ENCODE results near the gene GMDS. TPM values are rescaled to one million over a fixed set of nuclear protein-coding genes. Genes with fewer than 3 reads are reported as not detected.

GMDS gene
- total RNA-seq, 1 experiment from 2014 or later: 27.6 TPM

DNA sequence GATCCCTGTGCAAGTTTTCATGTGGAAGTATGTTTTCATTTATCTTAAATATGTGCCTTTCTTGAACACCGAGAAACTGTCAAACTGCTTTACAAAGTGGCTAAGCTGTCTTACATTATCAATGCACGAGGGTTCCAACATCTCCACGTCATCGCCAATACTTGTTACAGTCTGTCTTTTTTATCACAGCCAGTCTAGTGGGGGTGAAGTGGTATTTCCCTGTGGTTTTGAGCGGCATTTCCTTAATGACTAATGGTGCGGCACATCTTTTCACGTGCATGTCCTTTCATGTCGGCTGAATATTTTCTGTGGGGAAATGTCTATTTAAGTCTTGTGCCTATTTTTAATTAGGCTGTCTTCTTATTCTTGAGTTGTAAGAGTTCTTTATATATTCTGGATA, 355.3 kb downstream of the GMDS start:
- Mint-ChIP-seq H3K27ac (no peak overlapping the region), H3K4me3 (no peak overlapping the region), H3K4me1 (peaks cover 6 to 14% of the 10 kb centered on the region in 2 experiments), H3K27me3 (ENCODE audit: low read depth) (no peaks in the 10 kb centered on the region), H3K36me3 (ENCODE audit: insufficient read depth in 1 of 3, low read depth in 3 of 3) (no peaks in the 10 kb centered on the region), H3K9me3 (no peaks in the 10 kb centered on the region)
- Histone ChIP-seq H2BK15ac (ENCODE audit: low read depth, low read length) (no peak overlapping the region), H3K27ac (ENCODE audit: insufficient read length, low read depth, low read length) (no peak overlapping the region), H4K8ac (replicated peaks; ENCODE audit: insufficient read length, low read depth, low read length) (no peak overlapping the region), H2BK5ac (ENCODE audit: insufficient read length, low read length) (no peak overlapping the region), H3K79me1 (ENCODE audit: insufficient read depth, low read depth, low read length, poor library complexity, severe bottlenecking) (no peaks in the 10 kb centered on the region), H3K9me3 (ENCODE audit: control insufficient read depth, low read depth, low read length) (no peaks in the 10 kb centered on the region), H3K14ac (ENCODE audit: insufficient read depth, low read length) (no peak overlapping the region), H4K91ac (ENCODE audit: insufficient read length, low read depth, low read length) (no peak overlapping the region), H3K4me1 (ENCODE audit: insufficient read depth, low read length) (no peaks in the 10 kb centered on the region), H3T11ph (ENCODE audit: low read length) (no peak overlapping the region), H3K18ac (ENCODE audit: insufficient read length, low read depth, low read length) (no peak overlapping the region), H3K56ac (ENCODE audit: insufficient read length, low read depth, low read length) (no peak overlapping the region), H3K23me2 (ENCODE audit: insufficient read length, low read depth, low read length, poor library complexity, severe bottlenecking) (no peaks in the 10 kb centered on the region), H3K9ac (ENCODE audit: extremely low read depth, insufficient read length, low read length) (no peak overlapping the region), H2AFZ (ENCODE audit: low read length) (no peak overlapping the region), H3K23ac (ENCODE audit: insufficient read length, low read depth, low read length) (no peak overlapping the region), H3K4me2 (ENCODE audit: insufficient read depth, insufficient read length, low read length) (no peak overlapping the region), H2BK20ac (ENCODE audit: low read depth, low read length, poor library complexity, severe bottlenecking) (no peak overlapping the region), H4K20me1 (ENCODE audit: control insufficient read depth, insufficient read depth, insufficient read length) (no peaks in the 10 kb centered on the region), H4K5ac (ENCODE audit: insufficient read length, low read depth, low read length) (no peak overlapping the region), H2AK5ac (ENCODE audit: insufficient read length, low read length) (no peak overlapping the region), H2BK120ac (ENCODE audit: low read depth, low read length, poor library complexity, severe bottlenecking) (no peak overlapping the region), H3K79me2 (ENCODE audit: insufficient read depth, low read length) (no peaks in the 10 kb centered on the region), H3K4ac (ENCODE audit: low read depth, low read length) (no peak overlapping the region), H2BK12ac (ENCODE audit: insufficient read length, low read depth, low read length) (no peak overlapping the region), H3K27me3 (ENCODE audit: insufficient read depth, low read length) (no peaks in the 10 kb centered on the region)
- no peak for DNase-seq
- no CpG with 5 or more reads among the region's 8 CpGs for WGBS (ENCODE audit: extremely low coverage, insufficient read length, low lambda C conversion rate)
- TF ChIP-seq, protein P1, sequence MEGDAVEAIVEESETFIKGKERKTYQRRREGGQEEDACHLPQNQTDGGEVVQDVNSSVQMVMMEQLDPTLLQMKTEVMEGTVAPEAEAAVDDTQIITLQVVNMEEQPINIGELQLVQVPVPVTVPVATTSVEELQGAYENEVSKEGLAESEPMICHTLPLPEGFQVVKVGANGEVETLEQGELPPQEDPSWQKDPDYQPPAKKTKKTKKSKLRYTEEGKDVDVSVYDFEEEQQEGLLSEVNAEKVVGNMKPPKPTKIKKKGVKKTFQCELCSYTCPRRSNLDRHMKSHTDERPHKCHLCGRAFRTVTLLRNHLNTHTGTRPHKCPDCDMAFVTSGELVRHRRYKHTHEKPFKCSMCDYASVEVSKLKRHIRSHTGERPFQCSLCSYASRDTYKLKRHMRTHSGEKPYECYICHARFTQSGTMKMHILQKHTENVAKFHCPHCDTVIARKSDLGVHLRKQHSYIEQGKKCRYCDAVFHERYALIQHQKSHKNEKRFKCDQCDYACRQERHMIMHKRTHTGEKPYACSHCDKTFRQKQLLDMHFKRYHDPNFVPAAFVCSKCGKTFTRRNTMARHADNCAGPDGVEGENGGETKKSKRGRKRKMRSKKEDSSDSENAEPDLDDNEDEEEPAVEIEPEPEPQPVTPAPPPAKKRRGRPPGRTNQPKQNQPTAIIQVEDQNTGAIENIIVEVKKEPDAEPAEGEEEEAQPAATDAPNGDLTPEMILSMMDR (conservative IDR thresholded peaks at IDR 0.05): no peak
